Brain microvascular endothelial cell (primary cell): ENCODE data around the gene BPIFA3.

Source experiments
- DNase-seq: peaks from one replicate; pipeline ENCODE4 v3.0.0-alpha.2; 2020
- H3K27ac ChIP-seq: fragments of 250-450 bp; sonication (Bioruptor Pico); 2 replicates; pipeline ENCODE4 v1.5.1; 2020; ENCODE audit warnings: mild to moderate bottlenecking, moderate library complexity
- H3K27me3 ChIP-seq: fragments of 250-450 bp; sonication (Bioruptor Pico); replicated peaks from 2 replicates; pipeline ENCODE4 v1.5.1; 2020; ENCODE audit warnings: mild to moderate bottlenecking
- H3K36me3 ChIP-seq: fragments of 250-450 bp; sonication (Bioruptor Pico); replicated peaks from 2 replicates; pipeline ENCODE4 v1.5.1; 2020; ENCODE audit warnings: mild to moderate bottlenecking
- H3K4me3 ChIP-seq: 2 replicates; pipeline ENCODE4 v1.5.1; 2011; ENCODE audit warnings: low read depth, mild to moderate bottlenecking, control low read depth, low read length, moderate library complexity
- CTCF ChIP-seq: IDR thresholded peaks from 2 replicates; pipeline ENCODE4 v1.5.1; 2011; ENCODE audit warnings: low read depth, mild to moderate bottlenecking, moderate library complexity, low read length, control low read depth, inconsistent platforms; ENCODE audit errors: missing control alignments
- in situ Hi-C: cut with HindIII; loops from 2 replicates; pipeline ENCODE4 v1.10.0; 2017; ENCODE audit warnings: low sequenced_read_pairs, low pct_ligation_motif_present

The BPIFA3 gene

GRCh38 chr20:33187491-33187890, 29.7 kb upstream of the BPIFA3 start:
- Histone ChIP-seq H3K27me3 (no peaks in the 10 kb centered on the region), H3K4me3 (no peak overlapping the region), H3K27ac (no peak overlapping the region), H3K36me3 (no peaks in the 10 kb centered on the region)
- no peak for DNase-seq
- TF ChIP-seq CTCF: no peak
- in situ Hi-C loops: no loop called here

GRCh38 chr20:33188421-33188820, 28.7 kb upstream of the BPIFA3 start:
- no peak overlapping the region for H3K4me3 ChIP-seq
- no peaks in the 10 kb centered on the region for H3K27me3 ChIP-seq
- no peaks in the 10 kb centered on the region for H3K36me3 ChIP-seq
- no peak for DNase-seq
- TF ChIP-seq CTCF: no peak
- in situ Hi-C loops: no loop called here
- no peak overlapping the region for H3K27ac ChIP-seq

GRCh38 chr20:33191484-33191883, 25.7 kb upstream of the BPIFA3 start:
- in situ Hi-C loops: no loop called here
- Histone ChIP-seq H3K4me3 (no peak overlapping the region), H3K27ac (no peak overlapping the region), H3K36me3 (no peaks in the 10 kb centered on the region), H3K27me3 (no peaks in the 10 kb centered on the region)
- no peak for DNase-seq
- no peak for TF ChIP-seq CTCF

- TF ChIP-seq CTCF: no peak
- in situ Hi-C loops: no loop called here
- no peaks in the 10 kb centered on the region for H3K36me3 ChIP-seq
- H3K4me3 ChIP-seq: no peak overlapping the region
- DNase-seq: no peak
- no peaks in the 10 kb centered on the region for H3K27me3 ChIP-seq
- H3K27ac ChIP-seq: no peak overlapping the region
These were observed 25.2 kb upstream of the BPIFA3 start for GRCh38 chr20:33191955-33192354.

- TF ChIP-seq CTCF: no peak
- no peaks in the 10 kb centered on the region for H3K27me3 ChIP-seq
These were observed 24.1 kb upstream of the BPIFA3 start for GRCh38 chr20:33192912-33193501.

GRCh38 chr20:33199026-33199425, 18.1 kb upstream of the BPIFA3 start:
- in situ Hi-C loops: no loop called here
- no peak overlapping the region for H3K27ac ChIP-seq
- DNase-seq: no peak
- no peaks in the 10 kb centered on the region for H3K36me3 ChIP-seq
- H3K27me3 ChIP-seq: no peaks in the 10 kb centered on the region
- H3K4me3 ChIP-seq: no peak overlapping the region
- TF ChIP-seq CTCF: no peak

More at GRCh38 chr20:33192912-33193501, 24.1 kb upstream of the BPIFA3 start:
- no peaks in the 10 kb centered on the region for H3K36me3 ChIP-seq
- no peak for DNase-seq
- H3K4me3 ChIP-seq: no peak overlapping the region
- H3K27ac ChIP-seq: no peak overlapping the region
- in situ Hi-C loops: no loop called here
